Epithelial cell of proximal tubule (primary cell): ENCODE measurements around the gene CARMIL1. TPM values are rescaled to one million over a fixed set of nuclear protein-coding genes. Genes with fewer than 3 reads are reported as not detected.

ENCODE experiments used
- DNase-seq: peaks from one replicate; pipeline ENCODE4 v3.0.0-alpha.2; 2011; ENCODE audit warnings: low read depth
- H3K4me3 ChIP-seq: 2 replicates; pipeline ENCODE4 v1.5.1; 2011; ENCODE audit warnings: low read depth, mild to moderate bottlenecking, low read length
- total RNA-seq: library from RNA; depleted of rRNA; stranded (reverse); fragments of >200 nt; gene quantifications from 2 replicates; pipeline ENCODE4 v1.2.3, GENCODE V29; 2015
- TF ChIP-seq, protein P1 (sequence below): conservative IDR thresholded peaks from 2 replicates; pipeline ENCODE4 v1.5.1; 2012; ENCODE audit warnings: low read depth, mild to moderate bottlenecking, low read length

CARMIL1 gene
- total RNA-seq, 1 donor from 2014 or later: 27.7 TPM

DNA sequence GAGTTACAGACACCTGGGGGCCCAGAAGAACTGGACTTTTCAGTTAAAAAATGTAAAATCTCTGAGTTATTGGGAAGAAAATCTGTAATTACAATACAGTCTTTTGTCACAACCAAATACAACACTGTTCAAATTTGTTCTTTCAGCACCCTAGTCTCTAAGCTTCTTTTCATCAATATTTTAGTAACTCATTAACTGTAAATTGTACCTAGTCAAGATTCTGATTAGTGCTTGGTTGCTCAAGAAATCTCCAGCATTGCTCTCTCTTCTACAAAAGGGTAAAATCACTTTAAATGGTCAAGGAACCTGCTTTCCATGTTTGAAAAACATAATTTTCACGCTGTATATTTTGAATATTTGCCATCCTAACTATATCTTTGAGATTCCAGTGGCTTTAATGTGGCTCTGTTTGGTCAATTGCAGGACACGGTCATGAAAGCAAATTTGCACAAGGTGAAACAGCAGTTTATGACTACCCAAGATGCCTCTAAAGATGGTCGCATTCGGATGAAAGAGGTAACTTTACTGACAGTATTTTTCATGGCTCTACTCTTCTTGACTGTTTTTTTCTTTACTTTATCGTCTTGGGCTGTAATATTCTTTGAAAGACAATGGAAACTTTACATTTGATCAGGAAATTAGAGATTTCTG is 382.1 kb downstream of the CARMIL1 start:
- no peak overlapping the region for H3K4me3 ChIP-seq
- TF ChIP-seq, protein P1, sequence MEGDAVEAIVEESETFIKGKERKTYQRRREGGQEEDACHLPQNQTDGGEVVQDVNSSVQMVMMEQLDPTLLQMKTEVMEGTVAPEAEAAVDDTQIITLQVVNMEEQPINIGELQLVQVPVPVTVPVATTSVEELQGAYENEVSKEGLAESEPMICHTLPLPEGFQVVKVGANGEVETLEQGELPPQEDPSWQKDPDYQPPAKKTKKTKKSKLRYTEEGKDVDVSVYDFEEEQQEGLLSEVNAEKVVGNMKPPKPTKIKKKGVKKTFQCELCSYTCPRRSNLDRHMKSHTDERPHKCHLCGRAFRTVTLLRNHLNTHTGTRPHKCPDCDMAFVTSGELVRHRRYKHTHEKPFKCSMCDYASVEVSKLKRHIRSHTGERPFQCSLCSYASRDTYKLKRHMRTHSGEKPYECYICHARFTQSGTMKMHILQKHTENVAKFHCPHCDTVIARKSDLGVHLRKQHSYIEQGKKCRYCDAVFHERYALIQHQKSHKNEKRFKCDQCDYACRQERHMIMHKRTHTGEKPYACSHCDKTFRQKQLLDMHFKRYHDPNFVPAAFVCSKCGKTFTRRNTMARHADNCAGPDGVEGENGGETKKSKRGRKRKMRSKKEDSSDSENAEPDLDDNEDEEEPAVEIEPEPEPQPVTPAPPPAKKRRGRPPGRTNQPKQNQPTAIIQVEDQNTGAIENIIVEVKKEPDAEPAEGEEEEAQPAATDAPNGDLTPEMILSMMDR: no peak
- DNase-seq: no peak

DNA sequence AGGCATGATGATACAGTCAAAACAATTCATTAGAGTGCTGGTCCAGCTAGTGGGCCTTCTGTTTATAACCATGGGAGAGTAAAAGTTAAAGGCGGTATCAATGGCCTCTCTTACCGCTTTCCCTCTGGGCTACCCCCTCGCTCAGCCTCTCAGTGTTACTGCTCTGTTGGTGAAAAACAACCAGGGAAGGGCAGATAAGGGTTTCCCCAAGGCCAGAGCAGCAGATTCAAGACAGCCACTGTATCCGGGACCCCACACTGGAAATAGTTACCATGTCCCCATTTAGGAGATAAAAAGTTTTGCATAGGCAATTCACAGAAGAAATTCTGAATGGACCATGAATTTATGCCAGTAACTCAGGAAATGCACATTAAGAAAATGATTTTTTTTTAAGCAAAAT is 386.3 kb downstream of the CARMIL1 start:
- TF ChIP-seq, protein P1: no peak
- H3K4me3 ChIP-seq: no peak overlapping the region
- DNase-seq: no peak

DNA sequence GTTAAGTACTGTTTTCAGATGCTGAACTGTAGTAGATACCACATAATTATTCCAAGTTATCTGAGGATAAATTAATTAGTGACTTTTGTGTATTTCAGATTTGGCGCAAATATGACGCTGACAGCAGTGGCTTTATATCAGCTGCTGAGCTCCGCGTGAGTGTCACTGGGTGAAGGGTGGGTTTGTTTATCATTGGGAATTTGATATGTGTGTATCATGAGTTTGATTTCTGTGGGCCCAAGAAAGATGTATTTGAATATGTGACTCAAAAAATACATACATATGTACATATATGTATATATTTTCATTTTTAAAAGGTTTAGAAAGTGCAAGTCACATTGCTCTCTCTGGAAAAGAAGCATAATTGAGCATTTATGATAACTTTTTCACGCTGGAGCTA is 390.2 kb downstream of the CARMIL1 start:
- no peak overlapping the region for H3K4me3 ChIP-seq
- no peak for DNase-seq
- TF ChIP-seq, protein P1: no peak
